Measurements from ENCODE around the gene COX7C. TPM values are rescaled to one million over a fixed set of nuclear protein-coding genes. Genes with fewer than 3 reads are reported as not detected.

The COX7C gene
- total RNA-seq, 1 experiment from 2014 or later: 1,292 TPM

- no peak overlapping the region for H3K23ac ChIP-seq (ENCODE audit: insufficient read length, low read depth, low read length)
- Mint-ChIP-seq H3K4me1 (peaks cover 73 to 82% of the 10 kb centered on the region in 2 experiments), H3K9me3 (no peaks in the 10 kb centered on the region; a peak in 1 of 5 replicates), H3K36me3 (ENCODE audit: insufficient read depth in 1 of 3, low read depth in 3 of 3) (peaks cover 0 to 9% (median 0%) of the 10 kb centered on the region in 3 experiments; a peak in 2 of 7 replicates), H3K27ac (peak overlapping the region; percentile 93 to 98 (median 95)), H3K4me3 (no peak overlapping the region), H3K27me3 (ENCODE audit: low read depth) (no peaks in the 10 kb centered on the region)
- H3K14ac ChIP-seq (ENCODE audit: insufficient read depth, low read length): peak overlapping the region; percentile 10; the same call in 1 of the 2 replicates
- H3K27ac ChIP-seq (ENCODE audit: insufficient read length, low read depth, low read length): peak overlapping the region; percentile 87
- peak overlapping the region; percentile 51 for H3K18ac ChIP-seq (ENCODE audit: insufficient read length, low read depth, low read length)
- H2BK12ac ChIP-seq (ENCODE audit: insufficient read length, low read depth, low read length): no peak overlapping the region
- no peaks in the 10 kb centered on the region for H3K79me2 ChIP-seq (ENCODE audit: insufficient read depth, low read length)
- no peak for TF ChIP-seq CTCF (conservative IDR thresholded peaks at IDR 0.05)
- H2BK120ac ChIP-seq (ENCODE audit: low read depth, low read length, poor library complexity, severe bottlenecking): no peak overlapping the region
- H3K79me1 ChIP-seq (ENCODE audit: insufficient read depth, low read depth, low read length, poor library complexity, severe bottlenecking): no peaks in the 10 kb centered on the region
- H2BK15ac ChIP-seq (ENCODE audit: low read depth, low read length): no peak overlapping the region
- H4K8ac ChIP-seq (replicated peaks; ENCODE audit: insufficient read length, low read depth, low read length): no peak overlapping the region
- peak; percentile 79 for DNase-seq
- H2BK5ac ChIP-seq (ENCODE audit: insufficient read length, low read length): no peak overlapping the region
- H3K9ac ChIP-seq (ENCODE audit: extremely low read depth, insufficient read length, low read length): no peak overlapping the region
- no peak overlapping the region for H2AFZ ChIP-seq (ENCODE audit: low read length)
- no peak overlapping the region for H4K91ac ChIP-seq (ENCODE audit: insufficient read length, low read depth, low read length)
- no peaks in the 10 kb centered on the region for H3K27me3 ChIP-seq (ENCODE audit: insufficient read depth, low read length)
- no peak overlapping the region for H3T11ph ChIP-seq (ENCODE audit: low read length)
- H3K4ac ChIP-seq (ENCODE audit: low read depth, low read length): no peak overlapping the region
- no peaks in the 10 kb centered on the region for H3K9me3 ChIP-seq (ENCODE audit: control insufficient read depth, low read depth, low read length)
- no peak overlapping the region for H3K56ac ChIP-seq (ENCODE audit: insufficient read length, low read depth, low read length)
- WGBS (ENCODE audit: extremely low coverage, insufficient read length, low lambda C conversion rate): no CpG with 5 or more reads among the region's 3 CpGs
- no peaks in the 10 kb centered on the region for H4K20me1 ChIP-seq (ENCODE audit: control insufficient read depth, insufficient read depth, insufficient read length)
- H2BK20ac ChIP-seq (ENCODE audit: low read depth, low read length, poor library complexity, severe bottlenecking): no peak overlapping the region
- peaks cover 16% of the 10 kb centered on the region; the same call in 1 of the 2 replicates for H3K4me1 ChIP-seq (ENCODE audit: insufficient read depth, low read length)
- no peak overlapping the region for H3K4me2 ChIP-seq (ENCODE audit: insufficient read depth, insufficient read length, low read length)
- no peak overlapping the region for H4K5ac ChIP-seq (ENCODE audit: insufficient read length, low read depth, low read length)
- H3K23me2 ChIP-seq (ENCODE audit: insufficient read length, low read depth, low read length, poor library complexity, severe bottlenecking): no peaks in the 10 kb centered on the region
- H2AK5ac ChIP-seq (ENCODE audit: insufficient read length, low read length): no peak overlapping the region
Measured at GRCh38 chr5:86644843-86645242, 27.1 kb downstream of the COX7C start.

Measured in H9 (cell line).